COLO668 (cell line): ENCODE measurements around the gene DGKA.
"Not testable (repeated sequence)": the region's sequence is repeated elsewhere in the genome, so short reads cannot be mapped to it uniquely, and the experiment has no call there.

Experiments
- DNase-seq: peaks from one replicate; lab custom pipeline; 2025; ENCODE audit not compliant: unreplicated experiment; lab: John Stamatoyannopoulos, UW

DGKA gene

GRCh38 chr12:55966408-55967281 is 35.7 kb downstream of the DGKA start, which contains the start of gene CDK2:
Gene CDK2 (plus strand): TSS chr12:55966830. CDS start chr12:55967009, 179 bp downstream.
- DNase-seq: peak; percentile 84

GRCh38 chr12:55969356-55969755 is 38.4 kb downstream of the DGKA start:
- no peak for DNase-seq

DNA sequence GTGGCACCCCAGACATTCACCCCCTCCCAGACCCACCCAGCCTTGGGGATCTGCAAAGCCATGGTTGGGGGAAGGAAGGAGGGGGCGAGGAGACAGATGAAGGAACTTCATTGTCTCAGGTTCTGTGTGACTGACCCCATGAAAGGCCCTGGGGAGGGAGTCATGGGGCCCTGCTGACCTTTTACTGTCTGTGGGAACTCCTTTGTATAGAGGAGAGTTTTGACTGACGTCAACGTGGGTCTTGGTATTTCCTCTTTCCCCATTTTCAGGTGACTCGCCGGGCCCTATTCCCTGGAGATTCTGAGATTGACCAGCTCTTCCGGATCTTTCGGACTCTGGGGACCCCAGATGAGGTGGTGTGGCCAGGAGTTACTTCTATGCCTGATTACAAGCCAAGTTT is 39.8 kb downstream of the DGKA start:
- no peak for DNase-seq

GRCh38 chr12:55972042-55972441 is 41.1 kb downstream of the DGKA start:
- no peak for DNase-seq

- no peak for DNase-seq
Measured at GRCh38 chr12:55972456-55972855, 41.5 kb downstream of the DGKA start.

- peak; percentile 14 for DNase-seq
Measured at GRCh38 chr12:55972911-55973598, 42.1 kb downstream of the DGKA start.

DNA sequence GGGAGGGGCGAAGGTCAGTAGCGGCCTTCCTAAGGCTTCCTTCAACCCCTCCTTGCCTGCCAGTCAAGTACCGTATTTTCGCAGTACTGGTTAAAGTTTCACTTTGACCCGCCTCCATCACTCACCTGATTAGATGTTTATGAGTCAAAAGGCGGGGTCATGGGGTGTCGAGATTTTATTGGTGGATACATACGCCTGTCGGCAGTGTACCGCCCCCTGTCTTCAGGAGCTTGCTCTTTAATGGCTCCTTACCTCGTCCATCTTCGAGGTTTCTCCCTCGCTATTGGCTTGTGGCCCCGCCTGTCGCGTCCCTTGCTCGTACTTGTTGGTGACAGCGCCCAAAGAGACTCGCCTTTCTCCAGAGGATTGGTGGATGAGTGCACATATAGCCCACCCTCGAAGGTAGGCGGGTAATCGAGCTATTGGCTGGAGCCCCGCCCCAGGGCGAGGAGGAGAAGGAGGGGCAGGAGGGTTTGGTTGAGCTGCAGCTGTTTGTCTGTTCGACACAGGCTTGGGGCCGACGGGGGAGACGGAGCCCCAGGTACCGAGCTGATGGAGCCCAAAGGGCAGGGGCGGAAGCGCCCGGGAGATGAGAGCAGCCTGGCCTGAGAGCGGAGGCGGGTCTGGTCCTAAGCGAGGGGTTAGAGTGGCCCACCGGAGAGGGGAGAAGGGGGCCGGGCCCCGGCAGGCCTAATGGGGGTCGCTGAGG is 42.8 kb downstream of the DGKA start, which contains the start of gene RAB5B:
TSS of gene RAB5B (plus strand) at position 480 of the 709 bp plus-strand sequence. CDS start 12,883 bp downstream, outside the sequence.
- peak; percentile 94 for DNase-seq

DNA sequence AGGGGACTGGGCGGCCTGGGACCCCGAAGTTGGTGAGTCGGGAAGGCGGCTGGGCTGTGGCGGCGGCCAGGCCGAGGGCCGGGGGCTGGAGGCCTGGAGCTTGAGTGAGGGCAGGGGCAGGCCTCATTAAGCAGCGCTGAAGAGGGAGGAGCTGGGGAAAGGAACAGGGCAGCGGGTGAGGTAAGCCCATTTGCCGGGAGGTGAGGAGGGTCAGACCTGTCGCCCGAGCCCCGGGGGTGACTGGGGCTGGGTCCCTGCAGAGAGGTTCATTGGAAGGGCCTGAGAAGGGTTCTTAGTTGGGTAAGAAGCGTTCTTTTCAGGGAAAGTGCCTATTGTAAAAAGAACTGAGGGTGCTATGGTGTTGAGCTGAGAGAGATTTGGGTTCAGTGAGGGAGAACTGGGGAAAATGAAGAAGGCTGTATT is 43.4 kb downstream of the DGKA start:
- DNase-seq: peak; percentile 31

DNA sequence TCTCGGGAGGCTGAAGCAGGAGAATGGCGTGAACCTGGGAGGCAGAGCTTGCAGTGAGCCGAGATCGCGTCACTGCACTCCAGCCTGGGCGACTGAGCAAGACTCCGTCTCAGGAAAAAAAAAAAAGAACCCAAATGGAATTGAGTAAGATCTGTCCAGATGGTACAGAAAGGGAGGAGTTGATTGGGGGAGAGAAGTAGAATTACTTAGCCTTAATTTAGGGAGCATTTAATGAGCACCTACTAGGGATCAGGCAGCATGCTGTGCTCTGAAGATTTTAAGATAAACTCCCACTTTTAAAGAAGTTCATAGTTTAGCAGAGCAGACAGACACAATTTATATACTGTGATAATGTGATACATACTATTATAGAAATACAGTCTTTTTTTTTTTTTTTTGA is 47.4 kb downstream of the DGKA start:
- DNase-seq: no peak

- DNase-seq: no peak
Measured at GRCh38 chr12:55979069-55979468, 48.1 kb downstream of the DGKA start.

GRCh38 chr12:55981882-55982281 is 50.9 kb downstream of the DGKA start:
- not testable (repeated sequence) for DNase-seq

DNA sequence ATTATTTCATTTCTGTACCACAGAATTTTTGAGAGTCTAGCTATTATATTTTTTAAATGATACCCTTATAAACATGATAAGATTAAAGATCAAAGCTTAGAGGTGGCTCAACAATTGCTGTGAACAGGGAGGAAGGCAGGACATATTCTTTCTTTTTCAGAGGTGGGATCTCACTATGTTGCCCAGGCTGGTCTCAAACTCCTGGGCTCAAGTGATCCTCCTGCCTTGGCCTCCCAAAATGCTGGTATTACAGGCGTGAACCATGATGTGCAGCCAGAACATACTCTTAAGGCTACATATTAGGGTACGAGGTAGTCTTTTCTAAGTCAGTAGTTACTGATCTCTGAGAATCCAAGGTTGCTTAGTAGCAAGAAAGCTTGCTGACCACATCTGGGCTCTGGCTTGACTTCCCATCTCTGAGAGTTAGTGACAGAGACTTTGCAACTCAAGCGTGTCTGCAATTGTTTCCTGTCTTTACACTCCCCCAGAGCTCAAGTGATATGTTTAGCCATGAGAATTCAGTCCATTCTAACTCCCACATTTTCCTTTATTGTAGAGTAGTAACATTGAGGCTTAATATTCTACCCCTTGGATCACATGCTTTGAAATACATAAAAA is 51.5 kb downstream of the DGKA start:
- no peak for DNase-seq

DNA sequence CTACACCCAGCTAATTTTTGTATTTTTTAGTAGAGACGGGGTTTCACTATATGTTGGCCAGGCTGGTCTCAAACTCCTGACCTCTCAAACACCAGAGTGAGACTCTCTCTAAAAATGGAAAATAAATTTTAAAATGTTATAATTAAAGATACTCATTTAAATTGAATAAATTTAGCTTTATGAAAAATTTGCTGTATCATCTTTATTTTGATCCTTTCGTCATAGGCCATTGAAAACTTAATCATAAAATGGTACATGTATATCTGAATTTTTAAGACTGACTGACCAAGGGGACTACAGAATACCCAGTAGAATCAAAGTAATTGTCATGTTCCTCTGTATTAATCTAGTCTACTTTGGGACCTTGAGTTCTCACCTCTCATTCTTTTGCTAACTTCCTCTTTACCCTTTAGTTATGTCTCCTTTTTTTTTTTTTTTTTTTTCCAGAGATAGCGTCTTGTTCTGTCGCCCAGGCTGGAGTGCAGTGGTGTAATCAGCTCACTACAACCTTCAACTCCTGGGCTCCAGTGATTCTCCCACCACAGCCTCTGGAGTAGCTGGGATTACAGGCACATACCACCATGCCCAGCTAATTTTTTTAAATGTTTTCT is 52.4 kb downstream of the DGKA start:
- no peak for DNase-seq

- DNase-seq: no peak
Measured at GRCh38 chr12:55984861-55985260, 53.9 kb downstream of the DGKA start.

DNA sequence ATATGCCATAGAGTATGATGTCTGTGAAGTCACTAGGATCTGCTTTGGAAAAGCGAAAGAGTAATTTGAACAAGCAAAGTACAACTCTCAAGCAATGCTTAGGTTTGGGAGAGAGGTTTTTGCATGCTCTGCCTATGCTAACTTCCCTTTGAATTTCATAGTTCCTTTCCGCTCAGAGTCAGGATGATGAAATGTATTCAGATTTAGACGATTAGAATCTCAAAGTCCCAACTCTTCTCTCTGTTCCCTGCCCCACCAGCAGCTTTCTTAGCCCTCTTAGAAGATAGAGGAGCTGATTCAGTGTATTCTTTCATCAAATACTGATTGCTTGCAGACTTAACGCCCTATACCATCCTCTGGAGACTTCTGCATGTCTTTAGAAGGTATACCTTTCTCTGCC is 54.4 kb downstream of the DGKA start:
- DNase-seq: no peak

DNA sequence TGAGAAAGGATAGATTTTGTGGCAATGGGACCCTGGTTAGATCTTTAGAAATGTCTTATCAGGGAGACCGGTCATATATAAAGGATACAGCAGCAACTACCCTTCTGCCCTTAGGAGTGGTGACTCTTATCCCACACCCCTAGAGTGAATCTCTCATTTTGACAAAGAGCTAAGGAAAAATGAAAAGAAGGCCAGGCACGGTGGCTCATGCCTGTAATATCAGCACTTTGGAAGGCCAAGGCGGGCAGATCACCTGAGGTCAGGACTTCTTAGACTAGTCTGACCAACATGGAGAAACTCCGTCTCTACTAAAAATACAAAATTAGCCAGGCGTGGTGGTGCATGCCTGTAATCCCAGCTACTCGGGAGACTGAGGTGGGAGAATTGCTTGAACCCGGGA is 55.0 kb downstream of the DGKA start:
- not testable (repeated sequence) for DNase-seq

- DNase-seq: no peak
Measured at GRCh38 chr12:55991110-55991509, 60.1 kb downstream of the DGKA start.

GRCh38 chr12:55993230-55993853 is 62.4 kb downstream of the DGKA start:
- no peak for DNase-seq

DNA sequence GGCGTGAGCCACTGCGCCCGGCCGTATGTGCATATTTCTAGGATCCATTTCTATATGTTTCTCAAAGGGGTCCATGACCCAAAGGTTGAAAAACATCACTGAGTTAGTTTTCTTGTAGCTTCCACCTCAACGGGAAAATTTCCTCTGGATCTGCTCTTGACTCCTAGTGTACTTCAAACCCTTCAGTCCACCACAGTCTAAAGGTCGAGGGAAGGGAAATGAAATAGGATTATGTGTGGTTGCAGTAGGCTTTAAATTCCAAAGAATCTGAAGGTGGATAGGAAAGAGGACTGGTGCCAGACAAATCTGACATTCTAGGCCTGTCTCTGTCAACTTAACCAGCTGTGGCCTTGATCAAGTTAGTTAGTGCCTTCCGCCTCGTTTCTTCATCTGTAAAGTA is 64.4 kb downstream of the DGKA start:
- DNase-seq: no peak

DNA sequence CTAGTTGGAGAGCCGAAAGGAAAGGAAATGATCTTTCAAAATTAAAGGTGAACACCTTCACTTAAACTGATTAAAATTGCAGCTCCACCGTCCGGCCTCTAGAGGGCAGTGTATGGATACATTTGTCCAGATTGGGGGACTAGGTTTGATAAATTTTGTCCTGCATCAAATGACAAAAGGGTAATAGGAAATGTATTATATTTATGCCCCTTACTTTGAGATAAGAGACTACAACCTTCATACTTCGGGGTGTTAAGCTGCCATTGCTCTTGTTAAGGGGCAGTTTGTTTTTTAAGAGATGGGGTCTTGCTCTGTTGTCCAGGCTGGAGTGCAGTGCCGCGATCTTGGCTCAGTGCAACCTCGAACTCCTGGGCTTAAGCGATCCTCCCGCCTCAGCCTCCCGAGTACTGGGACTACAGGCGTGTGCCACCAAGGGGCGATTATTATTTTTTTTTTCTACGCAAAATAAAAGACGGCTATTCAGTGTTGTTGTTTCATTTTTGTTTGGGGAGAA is 65.3 kb downstream of the DGKA start:
- peak; percentile 20 for DNase-seq
